ENCODE data around the gene MEGF6. TPM values are rescaled to one million over a fixed set of nuclear protein-coding genes. Genes with fewer than 3 reads are reported as not detected.
"Not testable (repeated sequence)": the region's sequence is repeated elsewhere in the genome, so short reads cannot be mapped to it uniquely, and the experiment has no call there.

The MEGF6 gene
- total RNA-seq, 2 experiments from 2014 or later = 1.7 to 2.5 TPM

DNA sequence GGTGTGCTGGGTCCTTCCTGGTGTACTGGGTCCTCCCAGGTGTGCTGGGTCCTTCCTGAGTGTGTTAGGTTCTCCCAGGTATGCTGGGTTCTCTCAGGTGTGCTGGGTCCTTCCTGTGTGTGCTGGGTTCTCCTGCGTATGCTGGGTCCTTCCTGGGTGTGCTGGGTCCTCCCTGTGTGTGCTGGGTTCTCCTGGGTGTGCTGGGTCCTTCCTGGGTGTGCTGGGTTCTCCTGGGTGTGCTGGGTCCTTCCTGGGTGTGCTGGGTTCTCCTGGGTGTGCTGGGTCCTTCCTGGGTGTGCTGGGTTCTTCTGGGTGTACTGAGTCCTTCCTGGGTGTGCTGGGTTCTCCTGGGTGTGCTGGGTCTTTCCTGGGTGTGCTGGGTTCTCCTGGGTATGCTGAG, 38.7 kb downstream of the MEGF6 start:
- H3K36me3 Mint-ChIP-seq, H3K27me3 Mint-ChIP-seq, H3K4me3 Mint-ChIP-seq, DNase-seq, H3K27ac Mint-ChIP-seq, H3K9me3 Mint-ChIP-seq, H3K4me1 Mint-ChIP-seq: not testable (repeated sequence)

DNA sequence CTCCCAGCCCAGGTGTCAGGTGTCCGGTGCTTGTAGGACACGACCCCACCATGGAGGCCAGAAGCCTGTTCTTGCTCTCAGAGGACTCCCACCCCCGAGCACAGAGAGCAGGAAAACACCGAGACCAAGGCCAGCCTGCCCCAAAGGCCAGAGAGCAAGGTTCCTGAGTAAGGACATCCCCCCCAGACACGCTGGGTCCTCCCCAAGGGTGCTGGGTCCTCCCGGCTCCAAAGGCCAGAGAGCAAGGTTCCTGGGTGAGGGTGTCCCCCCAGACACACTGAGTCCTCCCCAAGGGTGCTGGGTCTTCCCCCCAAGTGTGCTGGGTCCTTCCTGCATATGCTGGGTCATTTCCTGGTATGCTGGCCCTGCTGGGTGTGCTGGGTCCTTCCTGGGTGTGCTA, 40.0 kb downstream of the MEGF6 start:
- no peaks in the 10 kb centered on the region for H3K4me1 Mint-ChIP-seq

DNA sequence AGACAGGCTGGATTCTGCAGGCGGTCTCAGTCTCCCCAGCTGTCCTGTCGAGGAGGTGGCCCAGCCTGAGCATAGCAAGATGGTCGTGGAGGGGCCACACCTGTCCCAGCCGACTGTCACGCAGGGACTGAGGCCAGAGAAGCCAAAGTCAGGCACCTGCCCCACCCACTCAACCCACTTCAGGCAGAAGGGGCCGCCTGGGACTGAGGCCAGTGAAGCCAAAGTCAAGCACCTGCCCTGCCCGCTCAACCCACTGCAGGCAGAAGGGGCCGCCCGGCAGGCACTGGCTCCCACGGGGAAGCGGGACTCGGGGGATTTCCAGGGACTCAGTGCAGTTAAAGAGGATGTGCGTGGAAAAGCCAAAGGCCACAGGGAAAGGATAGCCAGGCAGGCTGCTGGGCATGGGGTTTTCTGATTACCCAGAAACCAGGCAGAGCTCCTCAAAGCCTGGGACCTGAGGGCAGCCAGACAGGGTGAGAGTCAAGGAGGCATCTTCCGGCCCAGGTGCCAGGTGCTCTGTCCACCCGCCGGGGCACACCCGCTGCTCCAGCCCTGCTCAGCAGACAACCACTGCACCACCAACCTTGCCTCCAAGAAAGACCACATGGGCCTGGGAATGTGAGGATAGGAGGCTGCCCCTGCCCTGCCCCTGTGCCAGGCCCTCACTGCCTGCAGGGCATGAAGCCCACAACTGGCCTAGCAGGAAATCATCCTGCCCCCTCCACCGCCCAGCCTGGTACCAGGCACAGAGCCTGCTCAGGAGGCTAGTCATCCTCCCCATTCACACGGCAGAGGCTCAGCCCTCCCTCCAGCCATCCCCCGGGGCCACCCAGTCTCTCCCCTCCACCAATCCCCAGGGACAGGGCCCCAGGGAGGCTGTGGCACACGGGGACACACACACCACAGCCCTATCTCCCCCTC, 41.0 kb downstream of the MEGF6 start:
- Mint-ChIP-seq H3K4me3 (no peak overlapping the region), H3K4me1 (no peaks in the 10 kb centered on the region), H3K9me3 (no peaks in the 10 kb centered on the region), H3K27ac (no peak overlapping the region), H3K27me3 (no peaks in the 10 kb centered on the region), H3K36me3 (no peaks in the 10 kb centered on the region)
- DNase-seq = no peak

More for the DNA sequence above, 40.0 kb downstream of the MEGF6 start:
- Mint-ChIP-seq H3K9me3 (no peaks in the 10 kb centered on the region), H3K36me3 (no peaks in the 10 kb centered on the region), H3K4me3 (no peak overlapping the region), H3K27ac (no peak overlapping the region), H3K27me3 (no peaks in the 10 kb centered on the region)
- no peak for DNase-seq

DNA sequence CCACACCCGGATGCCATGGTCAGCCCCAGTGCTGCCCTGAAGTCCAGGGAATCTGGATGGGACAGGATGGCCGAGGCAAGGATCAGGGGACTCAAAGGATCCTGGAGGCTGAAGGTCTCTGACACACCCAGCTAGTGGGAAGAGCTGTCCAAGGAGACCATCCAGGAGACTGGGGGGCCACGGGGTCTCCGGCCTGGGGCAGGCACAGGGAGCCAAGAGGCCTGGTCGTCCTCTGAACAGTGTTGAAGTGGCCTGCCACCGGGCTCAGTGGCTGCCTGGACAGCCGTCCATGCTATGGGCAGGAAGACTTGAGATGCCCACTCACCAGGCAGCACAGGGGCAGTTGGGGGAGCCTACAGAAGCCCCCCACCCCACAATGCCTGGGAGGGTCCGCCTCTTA, 41.9 kb downstream of the MEGF6 start:
- Mint-ChIP-seq H3K9me3 (no peaks in the 10 kb centered on the region), H3K27ac (no peak overlapping the region)

DNA sequence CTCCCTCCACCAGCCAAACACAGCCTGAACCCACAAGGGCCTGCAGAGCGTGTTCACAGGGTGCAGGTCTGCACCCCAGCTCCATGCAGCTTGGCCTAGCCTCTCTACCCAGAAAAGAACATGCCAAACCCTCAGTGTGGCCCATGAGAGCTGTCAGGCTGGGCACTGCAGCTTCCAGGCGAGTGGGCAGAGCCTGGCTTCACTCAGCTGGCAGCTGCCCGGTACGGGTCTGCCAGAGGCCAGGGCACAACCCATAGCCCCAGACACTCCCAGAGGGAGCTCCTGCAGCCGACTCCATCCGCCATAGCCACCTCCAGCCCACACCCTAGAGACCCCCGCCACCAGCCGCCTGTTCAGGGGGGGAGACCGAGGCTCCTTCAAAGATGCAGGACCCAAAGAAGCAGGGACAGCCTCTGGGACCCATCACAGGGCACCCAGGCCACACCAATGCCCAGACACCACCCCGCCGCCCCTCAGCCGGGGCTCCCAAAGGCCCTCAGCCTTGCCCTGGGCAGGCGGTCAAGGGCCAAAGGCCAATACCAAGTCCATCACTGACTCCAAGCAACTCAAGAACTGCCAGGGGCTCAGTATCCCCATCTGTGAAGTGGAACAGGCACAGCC, 42.4 kb downstream of the MEGF6 start:
- no peak for DNase-seq
- H3K27ac Mint-ChIP-seq = no peak overlapping the region
- no peaks in the 10 kb centered on the region for H3K4me1 Mint-ChIP-seq
- H3K36me3 Mint-ChIP-seq = no peaks in the 10 kb centered on the region
- no peaks in the 10 kb centered on the region for H3K9me3 Mint-ChIP-seq
- no peaks in the 10 kb centered on the region for H3K27me3 Mint-ChIP-seq
- H3K4me3 Mint-ChIP-seq = no peak overlapping the region

More for the DNA sequence above, 41.9 kb downstream of the MEGF6 start:
- H3K4me1 Mint-ChIP-seq = no peaks in the 10 kb centered on the region
- H3K36me3 Mint-ChIP-seq = no peaks in the 10 kb centered on the region
- no peak for DNase-seq
- H3K27me3 Mint-ChIP-seq = no peaks in the 10 kb centered on the region
- no peak overlapping the region for H3K4me3 Mint-ChIP-seq

DNA sequence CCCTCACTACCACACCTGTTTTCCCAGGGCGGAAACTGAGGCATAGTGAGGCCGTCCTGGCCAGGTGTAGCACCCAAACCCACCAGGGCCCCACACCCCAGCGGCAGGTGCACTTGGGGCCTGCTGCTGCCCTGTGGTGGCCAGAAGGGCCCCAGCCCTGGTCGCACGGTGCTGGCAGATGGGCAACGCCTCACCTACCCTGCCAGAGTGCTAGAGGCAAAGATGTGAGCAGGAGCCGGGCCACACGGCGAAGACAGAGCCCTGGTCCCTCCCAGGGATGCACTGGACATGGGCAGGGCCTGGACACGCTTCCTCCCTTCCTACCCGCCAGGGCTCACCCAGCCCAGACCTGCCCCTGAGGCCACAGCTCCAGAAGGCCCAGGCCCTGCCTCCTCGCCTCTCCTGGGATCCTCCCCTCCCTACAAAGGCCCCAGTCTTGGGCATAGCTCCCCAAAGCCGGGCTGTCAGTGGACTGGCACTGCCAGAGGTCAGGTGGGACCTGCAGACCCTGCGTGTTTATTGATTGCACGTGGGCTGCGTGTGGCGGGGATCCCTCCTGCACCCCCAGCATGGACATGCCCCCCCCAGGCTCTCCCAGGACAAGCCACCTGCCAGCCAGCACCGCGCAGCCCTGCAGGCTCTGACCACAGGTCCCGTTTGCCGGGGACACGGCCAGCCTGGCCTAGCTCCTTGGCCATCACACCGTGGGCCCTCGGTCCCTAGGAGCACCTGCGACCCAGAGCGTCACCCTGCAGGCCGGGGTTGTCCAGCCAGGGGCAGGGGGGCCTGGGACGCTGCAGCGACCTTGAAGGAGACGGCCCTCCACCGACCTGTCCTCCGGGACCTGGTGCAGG, 44.1 kb downstream of the MEGF6 start:
- Mint-ChIP-seq H3K4me1 (no peaks in the 10 kb centered on the region), H3K9me3 (no peaks in the 10 kb centered on the region), H3K27me3 (no peaks in the 10 kb centered on the region), H3K4me3 (no peak overlapping the region), H3K27ac (no peak overlapping the region), H3K36me3 (no peaks in the 10 kb centered on the region)
- no peak for DNase-seq

DNA sequence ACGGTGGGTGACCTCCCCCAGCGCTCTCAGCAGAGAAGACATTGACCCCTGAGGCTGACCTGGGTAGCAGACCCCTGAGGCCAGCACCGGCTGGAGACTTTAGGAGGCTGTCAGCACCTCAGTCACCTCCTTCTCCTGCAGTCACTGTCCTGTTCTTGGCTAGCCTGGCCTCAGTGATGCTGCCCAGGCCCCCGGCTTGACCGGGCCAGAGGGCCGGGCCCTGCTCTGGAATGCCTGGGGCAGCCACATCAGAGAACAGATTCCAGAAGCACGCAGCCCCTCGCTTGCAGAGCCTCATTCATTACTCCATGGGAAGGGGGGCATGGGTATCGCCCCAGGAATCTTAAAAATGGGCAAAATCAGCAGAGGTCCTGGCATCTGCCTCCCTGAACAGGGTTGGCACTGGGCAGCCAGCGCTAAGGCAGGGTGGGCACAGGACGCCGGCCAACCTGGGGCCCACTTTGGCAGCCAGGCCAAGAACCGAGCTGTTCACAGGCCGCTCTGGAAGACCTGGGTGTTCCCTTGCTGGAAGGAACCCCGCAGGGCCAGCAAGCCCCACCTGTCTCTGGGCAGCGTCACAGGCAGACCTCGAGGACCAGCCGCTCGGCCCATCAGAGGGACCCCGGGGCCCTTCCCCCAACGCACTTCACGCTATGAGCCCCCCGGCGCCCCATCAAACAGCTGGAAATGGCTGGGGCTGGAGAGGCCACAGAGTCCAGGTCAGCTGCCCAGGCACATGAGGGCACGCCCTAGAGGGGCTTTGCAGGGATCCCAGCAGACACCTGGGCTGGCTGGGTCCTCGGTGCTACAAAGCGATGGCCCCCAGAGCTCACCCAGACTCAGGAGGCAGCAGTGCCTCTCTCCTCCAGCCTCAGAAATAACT, 45.1 kb downstream of the MEGF6 start:
- H3K27me3 Mint-ChIP-seq = no peaks in the 10 kb centered on the region
- no peaks in the 10 kb centered on the region for H3K4me1 Mint-ChIP-seq
- DNase-seq = no peak
- H3K4me3 Mint-ChIP-seq = no peak overlapping the region
- H3K27ac Mint-ChIP-seq = no peak overlapping the region
- H3K36me3 Mint-ChIP-seq = no peaks in the 10 kb centered on the region
- no peaks in the 10 kb centered on the region for H3K9me3 Mint-ChIP-seq

DNA sequence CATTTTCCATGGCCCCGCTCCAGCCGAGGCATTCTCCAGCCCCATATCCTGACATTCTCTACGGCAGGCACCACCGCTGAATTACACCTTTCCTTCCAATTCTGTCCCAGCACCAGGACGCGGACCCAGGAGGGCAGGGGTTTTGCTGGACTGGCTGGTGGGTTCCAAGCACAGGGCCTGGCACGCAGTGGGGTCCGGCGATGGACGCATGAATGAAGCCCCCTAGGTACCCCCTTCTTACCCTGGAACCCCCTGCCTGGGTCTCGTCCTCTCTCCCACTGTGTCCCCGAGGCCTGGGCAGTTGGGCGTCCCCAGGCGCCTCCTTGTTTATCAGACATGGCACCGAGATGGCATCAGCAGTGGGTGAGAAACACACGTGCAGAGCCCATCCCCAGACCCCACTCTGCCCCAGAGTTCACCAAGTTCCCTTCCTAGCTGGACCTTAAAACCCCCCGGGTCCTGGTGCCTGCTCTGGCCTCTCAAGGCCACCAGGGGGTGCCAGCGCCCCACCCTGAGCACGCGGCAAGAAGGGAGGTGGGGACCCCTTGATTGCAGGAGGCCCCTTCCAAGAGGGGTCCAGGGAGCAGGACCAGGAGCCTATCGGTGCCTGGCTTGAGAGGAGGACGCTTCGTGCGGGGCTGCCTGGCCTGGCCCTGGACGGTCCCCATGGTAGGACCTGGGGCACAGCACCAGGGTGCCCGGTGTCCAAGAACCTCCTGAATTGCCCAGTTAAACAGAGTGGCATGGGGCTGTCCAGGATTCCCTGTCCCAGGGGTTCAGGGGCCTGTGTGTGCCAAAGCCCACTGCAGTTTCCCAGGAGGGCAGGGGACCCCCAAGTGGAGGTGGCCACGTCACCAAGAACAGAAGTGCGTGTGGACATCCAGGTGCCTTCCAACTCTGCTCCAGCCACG, 46.1 kb downstream of the MEGF6 start:
- Mint-ChIP-seq H3K27ac (no peak overlapping the region), H3K27me3 (no peaks in the 10 kb centered on the region), H3K4me1 (no peaks in the 10 kb centered on the region), H3K4me3 (no peak overlapping the region), H3K9me3 (no peaks in the 10 kb centered on the region), H3K36me3 (no peaks in the 10 kb centered on the region)
- peak; percentile 37 for DNase-seq

DNA sequence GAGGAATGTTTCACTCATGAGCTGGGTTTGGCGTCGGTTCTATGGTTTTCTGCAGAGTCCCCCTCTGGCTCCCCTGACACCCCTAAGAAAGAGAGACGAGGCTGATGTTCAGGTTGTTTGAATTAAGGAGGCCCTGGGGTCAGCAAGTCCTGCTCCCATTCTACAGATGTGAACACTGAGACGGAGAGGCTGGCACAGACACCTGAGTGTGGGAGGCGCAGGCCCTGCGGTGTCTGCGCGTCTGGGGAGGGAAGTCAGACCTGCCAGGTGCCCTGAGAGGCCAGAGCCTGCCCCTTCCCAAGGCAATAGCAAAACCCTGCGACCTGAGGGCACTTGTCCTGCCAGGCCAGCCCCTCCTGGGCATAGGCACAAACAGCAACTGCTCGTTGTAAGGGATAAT, 47.7 kb downstream of the MEGF6 start:
- H3K27ac Mint-ChIP-seq = no peak overlapping the region
- no peaks in the 10 kb centered on the region for H3K9me3 Mint-ChIP-seq
- no peak for DNase-seq
- H3K4me1 Mint-ChIP-seq = no peaks in the 10 kb centered on the region
- H3K27me3 Mint-ChIP-seq = no peaks in the 10 kb centered on the region
- no peaks in the 10 kb centered on the region for H3K36me3 Mint-ChIP-seq
- H3K4me3 Mint-ChIP-seq = no peak overlapping the region

DNA sequence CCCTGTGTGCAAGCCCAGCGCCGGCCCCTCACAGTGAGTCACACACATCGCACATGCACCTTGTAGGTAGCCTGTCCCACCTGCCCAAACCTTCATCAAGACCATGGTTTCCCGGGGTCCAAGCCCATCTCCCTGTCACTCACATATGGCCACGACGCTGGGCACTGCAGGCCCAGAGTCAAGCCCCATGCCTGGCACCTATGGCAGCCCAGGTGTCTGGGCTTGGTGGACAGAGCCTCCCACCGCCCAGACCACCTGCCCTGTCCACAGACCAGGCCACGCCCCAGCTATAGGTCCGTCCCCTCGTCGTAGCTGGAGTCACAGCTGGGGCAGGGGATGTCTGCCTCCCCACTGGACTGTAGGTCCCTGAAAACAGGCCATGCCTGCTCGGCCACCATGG, 48.2 kb downstream of the MEGF6 start:
- Mint-ChIP-seq H3K27me3 (no peaks in the 10 kb centered on the region), H3K4me1 (no peaks in the 10 kb centered on the region), H3K4me3 (no peak overlapping the region), H3K9me3 (no peaks in the 10 kb centered on the region), H3K27ac (no peak overlapping the region), H3K36me3 (no peaks in the 10 kb centered on the region)
- no peak for DNase-seq

DNA sequence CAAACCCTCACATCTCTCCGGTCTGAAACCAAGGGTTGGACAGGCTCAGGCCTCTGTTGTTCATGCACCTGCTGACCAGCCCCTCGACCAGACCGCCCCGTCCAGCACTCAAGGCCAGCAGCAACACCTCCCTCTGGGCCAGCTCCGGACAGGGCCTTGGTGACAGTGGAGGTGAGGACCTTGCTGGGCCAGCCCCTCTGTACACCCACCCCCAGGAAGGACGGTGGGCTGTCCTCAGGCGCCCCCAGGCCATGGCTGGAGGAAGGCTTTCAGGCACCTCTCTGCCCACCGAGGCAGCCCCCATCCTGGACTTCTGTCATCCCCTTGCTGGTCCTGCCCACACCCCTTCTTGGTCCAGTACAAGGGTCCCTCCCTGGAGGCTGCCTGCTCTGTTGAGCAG, 48.6 kb downstream of the MEGF6 start:
- Mint-ChIP-seq H3K9me3 (no peaks in the 10 kb centered on the region), H3K27ac (no peak overlapping the region), H3K36me3 (no peaks in the 10 kb centered on the region), H3K27me3 (no peaks in the 10 kb centered on the region), H3K4me3 (no peak overlapping the region), H3K4me1 (no peaks in the 10 kb centered on the region)
- no peak for DNase-seq

DNA sequence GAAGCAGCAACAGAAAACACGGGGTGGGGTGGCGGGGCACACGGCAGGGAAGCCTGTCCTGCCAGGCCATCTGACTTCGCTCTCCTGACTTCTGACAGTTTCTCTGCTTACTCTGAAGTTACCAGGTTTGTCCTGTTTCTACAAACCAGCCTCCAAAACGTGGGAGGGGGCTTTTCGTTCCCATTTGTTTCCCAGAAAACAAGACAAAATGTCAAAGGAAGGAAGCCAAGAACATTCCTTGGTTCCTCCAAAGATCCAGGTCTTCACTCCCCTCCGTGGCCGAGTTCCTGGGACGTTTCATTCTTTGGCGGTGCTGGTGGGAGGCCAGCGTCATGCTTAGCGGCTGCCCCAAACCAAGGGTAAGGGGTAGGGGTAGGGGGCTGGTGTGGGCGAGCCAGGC, 49.6 kb downstream of the MEGF6 start:
- Mint-ChIP-seq H3K36me3 (no peaks in the 10 kb centered on the region), H3K4me3 (no peak overlapping the region), H3K9me3 (no peaks in the 10 kb centered on the region), H3K4me1 (no peaks in the 10 kb centered on the region), H3K27me3 (no peaks in the 10 kb centered on the region), H3K27ac (no peak overlapping the region)
- no peak for DNase-seq

DNA sequence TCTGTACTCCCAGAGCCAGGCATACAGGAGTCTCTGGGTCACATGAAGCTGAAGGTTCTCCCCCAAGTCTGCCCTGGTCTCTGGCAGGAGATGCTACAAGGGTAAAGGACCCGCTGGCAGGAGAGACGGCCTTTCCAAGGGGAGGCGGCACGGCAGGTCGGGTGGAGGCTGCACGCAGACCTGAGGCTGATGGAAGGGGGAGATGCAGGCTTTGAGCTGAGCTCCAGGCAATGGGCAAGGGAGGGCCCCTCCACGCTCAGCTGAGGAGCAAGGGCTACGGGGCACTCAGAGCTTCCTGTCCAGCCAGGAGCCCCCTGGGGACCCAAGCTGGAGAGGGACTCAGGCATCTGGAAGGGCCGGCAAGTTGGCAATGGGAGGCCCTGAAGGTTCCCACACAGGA, 50.3 kb downstream of the MEGF6 start:
- Mint-ChIP-seq H3K27me3 (no peaks in the 10 kb centered on the region), H3K27ac (no peak overlapping the region), H3K4me3 (no peak overlapping the region), H3K36me3 (no peaks in the 10 kb centered on the region), H3K4me1 (no peaks in the 10 kb centered on the region), H3K9me3 (no peaks in the 10 kb centered on the region)
- no peak for DNase-seq

Measured in activated naive CD8-positive, alpha-beta T cell treated with anti-CD3 and anti-CD28 coated beads for 36 hours (primary cell).